GM21723 (cell line): ENCODE data around the gene FILIP1L.

ENCODE experiments used
- ATAC-seq: cut with Tn5 transposase; IDR thresholded peaks from one replicate; pipeline ENCODE4 v1.9.1; 2021; ENCODE audit warnings: mild to moderate bottlenecking, moderate library complexity; ENCODE audit not compliant: unreplicated experiment

The FILIP1L gene

GRCh38 chr3:99981138-99981537, 133.2 kb downstream of the FILIP1L start:
- ATAC-seq = no peak

GRCh38 chr3:99980606-99981005, 133.7 kb downstream of the FILIP1L start:
- no peak for ATAC-seq

GRCh38 chr3:99978221-99978620, 136.1 kb downstream of the FILIP1L start:
- ATAC-seq = no peak

- no peak for ATAC-seq
Observed at GRCh38 chr3:99976584-99976983, 137.7 kb downstream of the FILIP1L start.

GRCh38 chr3:99974989-99975388, 139.3 kb downstream of the FILIP1L start:
- ATAC-seq = no peak

GRCh38 chr3:99972380-99973104, 141.8 kb downstream of the FILIP1L start:
- no peak for ATAC-seq

- ATAC-seq = no peak
Observed at GRCh38 chr3:99971761-99972160, 142.5 kb downstream of the FILIP1L start.

- ATAC-seq = peak; percentile 97
Observed at GRCh38 chr3:99970198-99970597, 144.1 kb downstream of the FILIP1L start.

- no peak for ATAC-seq
Observed at GRCh38 chr3:99969136-99969535, 145.2 kb downstream of the FILIP1L start.

GRCh38 chr3:99967796-99968195, 146.5 kb downstream of the FILIP1L start:
- ATAC-seq = no peak

- ATAC-seq = no peak
Observed at GRCh38 chr3:99966662-99967416, 147.5 kb downstream of the FILIP1L start.

- ATAC-seq = no peak
Observed at GRCh38 chr3:99965681-99966408, 148.5 kb downstream of the FILIP1L start.

GRCh38 chr3:99965077-99965476, 149.2 kb downstream of the FILIP1L start:
- no peak for ATAC-seq

GRCh38 chr3:99962703-99963102, 151.6 kb downstream of the FILIP1L start:
- ATAC-seq = no peak

- ATAC-seq = no peak
Observed at GRCh38 chr3:99961756-99962515, 152.4 kb downstream of the FILIP1L start.

- no peak for ATAC-seq
Observed at GRCh38 chr3:99960941-99961340, 153.4 kb downstream of the FILIP1L start.

GRCh38 chr3:99960123-99960878, 154.0 kb downstream of the FILIP1L start:
- ATAC-seq = no peak

GRCh38 chr3:99958222-99958912, 155.9 kb downstream of the FILIP1L start:
- no peak for ATAC-seq

GRCh38 chr3:99957151-99957796, 157.0 kb downstream of the FILIP1L start:
- ATAC-seq = no peak
